ENCODE data around the gene KRTAP13-4. TPM values are rescaled to one million over a fixed set of nuclear protein-coding genes. Genes with fewer than 3 reads are reported as not detected.

Gene KRTAP13-4
- total and polyA plus RNA-seq, 2 of the 8 experiments (the other 6 are each of a cell fraction or from before 2014, with no cell fraction given): 1.2 TPM; not detected in 1

- no peak overlapping the region for H3K27ac ChIP-seq (ENCODE audit: low read depth, low read length)
- no peak overlapping the region for H2BK12ac ChIP-seq (ENCODE audit: low read depth, low read length)
- H2AK5ac ChIP-seq (ENCODE audit: low read depth, low read length): no peak overlapping the region
- H3K23me2 ChIP-seq (ENCODE audit: low read depth, low read length): no peaks in the 10 kb centered on the region
- H4K20me1 ChIP-seq (replicated peaks in 1 of 2; ENCODE audit: control insufficient read depth in 1 of 2, insufficient read depth in 2 of 2, low read length in 2 of 2): no peaks in the 10 kb centered on the region
- H3K14ac ChIP-seq (ENCODE audit: insufficient read length): no peak overlapping the region
- CTCF ChIA-PET (ENCODE audit: partially characterized antibody): no interaction called here
- no peak overlapping the region for H2BK20ac ChIP-seq (ENCODE audit: low read length)
- H3K4me1 ChIP-seq (replicated peaks in 1 of 4; ENCODE audit: control insufficient read depth in 3 of 4, insufficient read depth in 4 of 4, low read length in 3 of 4): no peaks in the 10 kb centered on the region
- H3K4ac ChIP-seq (replicated peaks; ENCODE audit: insufficient read length, low read depth, low read length): no peak overlapping the region
- H2AFZ ChIP-seq (ENCODE audit: low read length): no peak overlapping the region
- no peak overlapping the region for H2BK120ac ChIP-seq (replicated peaks; ENCODE audit: low read depth, low read length)
- no peak overlapping the region for H2BK5ac ChIP-seq (ENCODE audit: low read depth, low read length)
- no peak overlapping the region for H4K91ac ChIP-seq (replicated peaks; ENCODE audit: insufficient read length, low read length)
- H3K79me2 ChIP-seq (ENCODE audit: control insufficient read depth in 1 of 2, insufficient read depth in 2 of 2, low read length in 2 of 2): no peaks in the 10 kb centered on the region
- H3K36me3 ChIP-seq (ENCODE audit: control insufficient read depth in 2 of 4, insufficient read depth in 4 of 4, low read length in 3 of 4): no peaks in the 10 kb centered on the region
- H3K9ac ChIP-seq (replicated peaks in 1 of 4; ENCODE audit: extremely low read depth in 1 of 4, low read depth in 3 of 4, low read length in 3 of 4): no peak overlapping the region
- H3K56ac ChIP-seq (replicated peaks; ENCODE audit: insufficient read length, low read depth, low read length): no peak overlapping the region
- no peak overlapping the region for H2BK15ac ChIP-seq (ENCODE audit: low read length)
- H4K5ac ChIP-seq (ENCODE audit: insufficient read length, low read depth, low read length): no peak overlapping the region
- no peak overlapping the region for H3K4me2 ChIP-seq (ENCODE audit: insufficient read depth in 1 of 2, low read depth in 2 of 2, low read length in 2 of 2)
- DNase-seq (ENCODE audit: low read depth in 1 of 2, low spot score in 2 of 2) (no peak), FAIRE-seq (no peak)
- H3K18ac ChIP-seq (ENCODE audit: extremely low read depth, low read length): no peak overlapping the region
- POLR2A ChIA-PET (ENCODE audit: partially characterized antibody): no interaction called here
- WGBS, 2 experiments (ENCODE audit: extremely low coverage in 1 of 2, insufficient coverage in 1 of 2, insufficient read length in 1 of 2, insufficient replicate concordance in 2 of 2, low coverage in 1 of 2, low lambda C conversion rate in 2 of 2, missing lambda C conversion rate in 1 of 2): 100% methylated on average over 1 of the region's 1 CpG; no CpG with 5 or more reads in 1 of the 2 experiments
- no peaks in the 10 kb centered on the region for H3K79me1 ChIP-seq (ENCODE audit: low read depth, low read length)
- no peaks in the 10 kb centered on the region for H3K27me3 ChIP-seq (replicated peaks in 1 of 4; ENCODE audit: control insufficient read depth in 3 of 4, extremely low read depth in 1 of 4, insufficient read depth in 3 of 4, low read length in 3 of 4)
- H3K4me3 ChIP-seq (ENCODE audit: extremely low read depth in 1 of 4, insufficient read depth in 2 of 4, low read depth in 3 of 4, low read length in 4 of 4): no peak overlapping the region
- H3K9me3 ChIP-seq (ENCODE audit: insufficient read depth in 2 of 2, low read depth in 1 of 2, low read length in 1 of 2): no peaks in the 10 kb centered on the region
- no peak overlapping the region for H4K8ac ChIP-seq (ENCODE audit: extremely low read depth, insufficient read depth, low read length)
- no peak overlapping the region for H3K23ac ChIP-seq (ENCODE audit: insufficient read length)
- TF ChIP-seq, protein P1, sequence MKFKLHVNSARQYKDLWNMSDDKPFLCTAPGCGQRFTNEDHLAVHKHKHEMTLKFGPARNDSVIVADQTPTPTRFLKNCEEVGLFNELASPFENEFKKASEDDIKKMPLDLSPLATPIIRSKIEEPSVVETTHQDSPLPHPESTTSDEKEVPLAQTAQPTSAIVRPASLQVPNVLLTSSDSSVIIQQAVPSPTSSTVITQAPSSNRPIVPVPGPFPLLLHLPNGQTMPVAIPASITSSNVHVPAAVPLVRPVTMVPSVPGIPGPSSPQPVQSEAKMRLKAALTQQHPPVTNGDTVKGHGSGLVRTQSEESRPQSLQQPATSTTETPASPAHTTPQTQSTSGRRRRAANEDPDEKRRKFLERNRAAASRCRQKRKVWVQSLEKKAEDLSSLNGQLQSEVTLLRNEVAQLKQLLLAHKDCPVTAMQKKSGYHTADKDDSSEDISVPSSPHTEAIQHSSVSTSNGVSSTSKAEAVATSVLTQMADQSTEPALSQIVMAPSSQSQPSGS (IDR thresholded peaks at IDR 0.05; ENCODE audit: low read length): no peak
- no peak for TF ChIP-seq HDAC2 (IDR thresholded peaks at IDR 0.05; ENCODE audit: borderline replicate concordance in 1 of 2, low read depth in 2 of 2, low read length in 2 of 2)
- TF ChIP-seq GTF2F1 (IDR thresholded peaks at IDR 0.05; ENCODE audit: borderline replicate concordance, low read depth, low read length): no peak
- TF ChIP-seq, protein P2, sequence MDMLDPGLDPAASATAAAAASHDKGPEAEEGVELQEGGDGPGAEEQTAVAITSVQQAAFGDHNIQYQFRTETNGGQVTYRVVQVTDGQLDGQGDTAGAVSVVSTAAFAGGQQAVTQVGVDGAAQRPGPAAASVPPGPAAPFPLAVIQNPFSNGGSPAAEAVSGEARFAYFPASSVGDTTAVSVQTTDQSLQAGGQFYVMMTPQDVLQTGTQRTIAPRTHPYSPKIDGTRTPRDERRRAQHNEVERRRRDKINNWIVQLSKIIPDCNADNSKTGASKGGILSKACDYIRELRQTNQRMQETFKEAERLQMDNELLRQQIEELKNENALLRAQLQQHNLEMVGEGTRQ (IDR thresholded peaks at IDR 0.05; ENCODE audit: low read length): no peak
- TF ChIP-seq CTBP2 (IDR thresholded peaks at IDR 0.05; ENCODE audit: borderline replicate concordance, insufficient read depth, insufficient read length, low read length): no peak
- TF ChIP-seq CBX8 (IDR thresholded peaks at IDR 0.05; ENCODE audit: borderline replicate concordance, low read depth, low read length): no peak
- no peak for TF ChIP-seq SP2 (IDR thresholded peaks at IDR 0.05; ENCODE audit: low read length)
- no peak for TF ChIP-seq CBX5 (IDR thresholded peaks at IDR 0.05; ENCODE audit: low read depth, low read length)
- no peak for TF ChIP-seq SP1 (IDR thresholded peaks at IDR 0.05; ENCODE audit: low read depth, low read length)
- no peak for TF ChIP-seq TAF7 (optimal IDR thresholded peaks at IDR 0.05; ENCODE audit: borderline replicate concordance, low read depth, low read length)
- no peak for TF ChIP-seq SP4 (IDR thresholded peaks at IDR 0.05; ENCODE audit: low read length)
Measured at GRCh38 chr21:30382201-30382600, 47.8 kb upstream of the KRTAP13-4 start.

All from H1 (cell line).